NCI-H2227 treated with DMSO at 0.1 percent for 48 hours (cell line): Measurements from ENCODE around the gene ATE1.
A peak's percentile ranks its signal among the peaks of the same experiment; 100 is the strongest.

Experiments
- DNase-seq: peaks from one replicate; lab custom pipeline; 2025; lab: John Stamatoyannopoulos, UW

The ATE1 gene

GRCh38 chr10:121694327-121694965 is 233.4 kb downstream of the ATE1 start:
- DNase-seq, result peak; percentile 78

- DNase-seq, result no peak
These were observed 235.2 kb downstream of the ATE1 start for GRCh38 chr10:121692626-121693025.

GRCh38 chr10:121690970-121691369 is 236.9 kb downstream of the ATE1 start:
- no peak for DNase-seq
